Measurements from ENCODE around the gene TGFBRAP1. TPM values are rescaled to one million over a fixed set of nuclear protein-coding genes. Genes with fewer than 3 reads are reported as not detected.

The TGFBRAP1 gene
- total RNA-seq, 4 donors from 2014 or later, result 13.1 to 21.8 (median 19.4) TPM

GRCh38 chr2:105231232-105231619 is 98.3 kb downstream of the TGFBRAP1 start:
- no peaks in the 10 kb centered on the region for H3K36me3 ChIP-seq
- H3K27ac ChIP-seq, result no peak overlapping the region
- TF ChIP-seq POLR2A (IDR thresholded peaks at IDR 0.05) (no peak), POLR2AphosphoS5 (IDR thresholded peaks at IDR 0.05) (no peak)
- in situ Hi-C loops (cut with MboI; ENCODE audit: low pct_ligation_motif_present in 1 of 4, low pct_unique_long_range_greater_than_20kb in 1 of 4, low sequenced_read_pairs in 3 of 4), result loop anchor here in 1 of 4 donors (10.0 kb wide), 1 partner anchor 116 kb away; no protein-coding TSS in a partner anchor
- intact Hi-C loops (cut with DNase I; ENCODE audit: low total_unique reads), result no loop called here
- no peaks in the 10 kb centered on the region for H3K9me3 ChIP-seq
- H3K4me1 ChIP-seq, result no peaks in the 10 kb centered on the region
- 46 to 81% methylated on average over 3 of the region's 3 CpGs for WGBS, 2 donors (ENCODE audit: low coverage in 1 of 2)
- no peaks in the 10 kb centered on the region for H3K27me3 ChIP-seq
- H3K4me3 ChIP-seq, result no peak overlapping the region
- no peak for DNase-seq

- Histone ChIP-seq H3K36me3 (no peaks in the 10 kb centered on the region), H3K27ac (no peak overlapping the region), H3K9me3 (no peaks in the 10 kb centered on the region), H3K4me3 (no peak overlapping the region), H3K27me3 (no peaks in the 10 kb centered on the region), H3K4me1 (no peaks in the 10 kb centered on the region)
- TF ChIP-seq, protein P1, sequence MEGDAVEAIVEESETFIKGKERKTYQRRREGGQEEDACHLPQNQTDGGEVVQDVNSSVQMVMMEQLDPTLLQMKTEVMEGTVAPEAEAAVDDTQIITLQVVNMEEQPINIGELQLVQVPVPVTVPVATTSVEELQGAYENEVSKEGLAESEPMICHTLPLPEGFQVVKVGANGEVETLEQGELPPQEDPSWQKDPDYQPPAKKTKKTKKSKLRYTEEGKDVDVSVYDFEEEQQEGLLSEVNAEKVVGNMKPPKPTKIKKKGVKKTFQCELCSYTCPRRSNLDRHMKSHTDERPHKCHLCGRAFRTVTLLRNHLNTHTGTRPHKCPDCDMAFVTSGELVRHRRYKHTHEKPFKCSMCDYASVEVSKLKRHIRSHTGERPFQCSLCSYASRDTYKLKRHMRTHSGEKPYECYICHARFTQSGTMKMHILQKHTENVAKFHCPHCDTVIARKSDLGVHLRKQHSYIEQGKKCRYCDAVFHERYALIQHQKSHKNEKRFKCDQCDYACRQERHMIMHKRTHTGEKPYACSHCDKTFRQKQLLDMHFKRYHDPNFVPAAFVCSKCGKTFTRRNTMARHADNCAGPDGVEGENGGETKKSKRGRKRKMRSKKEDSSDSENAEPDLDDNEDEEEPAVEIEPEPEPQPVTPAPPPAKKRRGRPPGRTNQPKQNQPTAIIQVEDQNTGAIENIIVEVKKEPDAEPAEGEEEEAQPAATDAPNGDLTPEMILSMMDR (IDR thresholded peaks at IDR 0.05), result no peak
- no peak for TF ChIP-seq EP300 (IDR thresholded peaks at IDR 0.05; ENCODE audit: low read depth)
- 83 to 84% methylated on average over 9 of the region's 9 CpGs for WGBS, 2 donors (ENCODE audit: low coverage in 1 of 2)
- in situ Hi-C loops (cut with MboI; ENCODE audit: low pct_ligation_motif_present in 1 of 4, low pct_unique_long_range_greater_than_20kb in 1 of 4, low sequenced_read_pairs in 3 of 4), result no loop called here
- intact Hi-C loops (cut with DNase I; ENCODE audit: low total_unique reads), result no loop called here
- no peak for DNase-seq
Observed at GRCh38 chr2:105224444-105224843, 105.1 kb downstream of the TGFBRAP1 start.

GRCh38 chr2:105220604-105221003 is 108.9 kb downstream of the TGFBRAP1 start:
- TF ChIP-seq POLR2A (IDR thresholded peaks at IDR 0.05) (no peak), EP300 (IDR thresholded peaks at IDR 0.05; ENCODE audit: low read depth) (no peak), POLR2AphosphoS5 (IDR thresholded peaks at IDR 0.05) (no peak)
- TF ChIP-seq, protein P1 (IDR thresholded peaks at IDR 0.05), result no peak
- WGBS, 2 donors (ENCODE audit: low coverage in 1 of 2), result 71 to 72% methylated on average over 3 of the region's 3 CpGs
- no peaks in the 10 kb centered on the region for H3K4me1 ChIP-seq
- H3K9me3 ChIP-seq, result no peaks in the 10 kb centered on the region
- in situ Hi-C loops (cut with MboI; ENCODE audit: low pct_ligation_motif_present in 1 of 4, low pct_unique_long_range_greater_than_20kb in 1 of 4, low sequenced_read_pairs in 3 of 4), result no loop called here
- no peaks in the 10 kb centered on the region for H3K36me3 ChIP-seq
- H3K27me3 ChIP-seq, result no peaks in the 10 kb centered on the region
- no peak overlapping the region for H3K27ac ChIP-seq
- no peak overlapping the region for H3K4me3 ChIP-seq
- intact Hi-C loops (cut with DNase I; ENCODE audit: low total_unique reads), result no loop called here
- DNase-seq, result no peak

DNA sequence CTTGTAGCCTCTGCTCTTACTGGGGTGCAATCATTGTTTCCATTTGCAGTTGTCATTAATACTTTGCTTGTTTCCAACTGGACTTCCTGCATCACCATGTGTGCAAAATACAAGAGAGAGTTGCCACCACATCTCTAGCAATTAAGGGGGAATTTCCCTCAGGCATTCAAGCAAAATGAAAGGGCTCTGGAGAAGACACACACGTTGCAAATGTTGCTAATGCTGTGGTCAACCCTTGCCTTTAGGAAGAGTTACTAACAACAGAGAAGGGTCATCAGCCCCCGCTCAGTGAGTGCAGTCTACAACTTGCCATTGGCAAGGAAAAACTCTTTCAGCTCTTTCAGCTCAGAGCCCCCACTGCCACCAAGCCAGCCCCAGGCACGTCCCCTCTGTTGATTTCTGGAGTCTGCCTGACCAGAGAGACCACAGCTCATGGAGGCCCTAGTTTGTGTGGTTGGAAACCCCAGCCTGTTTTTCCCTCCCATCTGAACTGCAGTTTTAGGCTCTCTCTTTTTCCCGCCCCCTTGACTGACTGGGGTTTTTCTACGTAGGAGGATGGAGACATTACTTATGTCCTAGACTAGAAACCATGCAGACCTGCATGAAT is 113.8 kb downstream of the TGFBRAP1 start:
- intact Hi-C loops (cut with DNase I; ENCODE audit: low total_unique reads) (no loop called here), in situ Hi-C loops (cut with MboI; ENCODE audit: low pct_ligation_motif_present in 1 of 4, low pct_unique_long_range_greater_than_20kb in 1 of 4, low sequenced_read_pairs in 3 of 4) (no loop called here)
- no peaks in the 10 kb centered on the region for H3K9me3 ChIP-seq
- no peaks in the 10 kb centered on the region for H3K4me1 ChIP-seq
- DNase-seq, result no peak
- no peaks in the 10 kb centered on the region for H3K36me3 ChIP-seq
- TF ChIP-seq EP300 (IDR thresholded peaks at IDR 0.05; ENCODE audit: low read depth) (no peak), POLR2A (IDR thresholded peaks at IDR 0.05) (no peak), POLR2AphosphoS5 (IDR thresholded peaks at IDR 0.05) (no peak)
- TF ChIP-seq, protein P1 (IDR thresholded peaks at IDR 0.05), result no peak
- H3K27me3 ChIP-seq, result no peaks in the 10 kb centered on the region
- H3K27ac ChIP-seq, result no peak overlapping the region
- H3K4me3 ChIP-seq, result no peak overlapping the region
- 67 to 83% methylated on average over 1 to 5 of the region's 5 CpGs for WGBS, 2 donors (ENCODE audit: low coverage in 1 of 2)

Other genes with a start within 250 kb of the TGFBRAP1 start
- gene GPR45, start 88.0 kb downstream of the TGFBRAP1 start, total RNA-seq, result not detected
- gene C2orf49, start 7.8 kb upstream of the TGFBRAP1 start, total RNA-seq, result 10 to 100 TPM in 3 of 4 donors, 1 to 10 TPM in 1; 1.8 to 17.6 (median 14.5) TPM
- gene FHL2, start 69.3 kb upstream of the TGFBRAP1 start, total RNA-seq, result 100 to 1,000 TPM in 1 of 4 donors, 10 to 100 TPM in 3; 56.1 to 140 (median 89.2) TPM

Data from transverse colon (tissue), 4 donors.